Measurements from ENCODE around the gene SLC49A4.

The SLC49A4 gene

GRCh38 chr3:122930063-122930997 lies 135.5 kb downstream of the SLC49A4 start:
- no peak for DNase-seq (ENCODE audit: low read depth in 2 of 2)

Data from stimulated activated CD8-positive, alpha-beta memory T cell treated with anti-CD3 and anti-CD28 coated beads, Interleukin-2, amount 100 ng/mL, for 1 hour (primary cell).